LNCaP clone FGC (cell line): Measurements from ENCODE around the gene PCGF2.

ENCODE experiments used
- DNase-seq: peaks from one replicate; pipeline ENCODE4 v3.0.0-alpha.2; 2011; ENCODE audit warnings: low read depth
- H3K4me3 ChIP-seq: 2 replicates; pipeline ENCODE4 v1.5.1; 2011; ENCODE audit warnings: mild to moderate bottlenecking, low read depth, low read length, control low read depth
- CTCF ChIP-seq: IDR thresholded peaks from 2 replicates; pipeline ENCODE4 v1.5.1; 2012; ENCODE audit warnings: mild to moderate bottlenecking; ENCODE audit not compliant: control insufficient read depth, insufficient read depth; ENCODE audit errors: extremely low read depth

Gene PCGF2

GRCh38 chr17:38687286-38687685 is 60.9 kb downstream of the PCGF2 start:
- no peak for TF ChIP-seq CTCF
- no peak for DNase-seq
- H3K4me3 ChIP-seq, result no peak overlapping the region

- DNase-seq, result no peak
- no peak overlapping the region for H3K4me3 ChIP-seq
These were observed 62.6 kb downstream of the PCGF2 start for GRCh38 chr17:38685491-38685890.

More at GRCh38 chr17:38685491-38685890, 62.6 kb downstream of the PCGF2 start:
- TF ChIP-seq CTCF, result no peak
